GM11168 (cell line): ENCODE data around the gene CTNNBIP1.

ENCODE experiments used
- in situ Hi-C: fragments of 300-500 bp; cut with MboI; formaldehyde crosslinking; loops from one replicate; pipeline ENCODE4 v1.12.0; 2022; ENCODE audit warnings: low sequenced_read_pairs; ENCODE audit not compliant: unreplicated experiment

Gene CTNNBIP1

GRCh38 chr1:9863371-9863770 lies 46.7 kb downstream of the CTNNBIP1 start:
- in situ Hi-C loops = loop anchor here (10.0 kb wide), 1 partner anchor 239 kb away; no protein-coding TSS in a partner anchor

- in situ Hi-C loops = loop anchor here (10.0 kb wide), 1 partner anchor 237 kb away; no protein-coding TSS in a partner anchor
Observed at GRCh38 chr1:9861360-9861759, 48.7 kb downstream of the CTNNBIP1 start.

- in situ Hi-C loops = loop anchor here (10.0 kb wide), 1 partner anchor 236 kb away; no protein-coding TSS in a partner anchor
Observed at GRCh38 chr1:9860887-9861286, 49.2 kb downstream of the CTNNBIP1 start.

GRCh38 chr1:9859281-9860014 lies 50.6 kb downstream of the CTNNBIP1 start:
- in situ Hi-C loops = loop anchor here (10.0 kb wide), 1 partner anchor 235 kb away; no protein-coding TSS in a partner anchor

GRCh38 chr1:9858293-9859035 lies 51.6 kb downstream of the CTNNBIP1 start:
- in situ Hi-C loops = no loop called here

- in situ Hi-C loops = no loop called here
Observed at GRCh38 chr1:9855186-9855585, 54.9 kb downstream of the CTNNBIP1 start.

GRCh38 chr1:9853249-9853595 lies 56.8 kb downstream of the CTNNBIP1 start:
- in situ Hi-C loops = no loop called here

- in situ Hi-C loops = no loop called here
Observed at GRCh38 chr1:9852410-9853248, 57.4 kb downstream of the CTNNBIP1 start.

DNA sequence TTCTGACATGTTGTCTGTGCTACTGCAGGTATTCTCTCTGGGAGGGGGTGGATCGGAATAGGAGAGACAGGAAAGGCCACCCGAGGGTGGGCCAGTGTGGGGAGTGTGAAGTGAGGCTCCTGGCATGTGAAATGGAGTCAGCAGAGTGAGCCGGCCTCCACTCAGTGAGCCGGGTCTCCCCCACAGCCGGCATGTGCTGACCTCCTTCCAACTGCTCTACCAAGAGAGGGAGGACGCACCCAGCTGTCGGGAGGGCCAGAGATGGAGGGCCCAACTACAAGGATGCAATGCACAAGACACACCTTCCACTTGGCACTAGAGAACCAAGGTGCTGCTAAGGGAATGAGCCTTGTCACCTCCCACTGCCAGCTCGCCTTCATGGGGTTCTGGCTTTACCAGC lies 58.1 kb downstream of the CTNNBIP1 start:
- in situ Hi-C loops = no loop called here

GRCh38 chr1:9850442-9851162 lies 59.5 kb downstream of the CTNNBIP1 start:
- in situ Hi-C loops = no loop called here

DNA sequence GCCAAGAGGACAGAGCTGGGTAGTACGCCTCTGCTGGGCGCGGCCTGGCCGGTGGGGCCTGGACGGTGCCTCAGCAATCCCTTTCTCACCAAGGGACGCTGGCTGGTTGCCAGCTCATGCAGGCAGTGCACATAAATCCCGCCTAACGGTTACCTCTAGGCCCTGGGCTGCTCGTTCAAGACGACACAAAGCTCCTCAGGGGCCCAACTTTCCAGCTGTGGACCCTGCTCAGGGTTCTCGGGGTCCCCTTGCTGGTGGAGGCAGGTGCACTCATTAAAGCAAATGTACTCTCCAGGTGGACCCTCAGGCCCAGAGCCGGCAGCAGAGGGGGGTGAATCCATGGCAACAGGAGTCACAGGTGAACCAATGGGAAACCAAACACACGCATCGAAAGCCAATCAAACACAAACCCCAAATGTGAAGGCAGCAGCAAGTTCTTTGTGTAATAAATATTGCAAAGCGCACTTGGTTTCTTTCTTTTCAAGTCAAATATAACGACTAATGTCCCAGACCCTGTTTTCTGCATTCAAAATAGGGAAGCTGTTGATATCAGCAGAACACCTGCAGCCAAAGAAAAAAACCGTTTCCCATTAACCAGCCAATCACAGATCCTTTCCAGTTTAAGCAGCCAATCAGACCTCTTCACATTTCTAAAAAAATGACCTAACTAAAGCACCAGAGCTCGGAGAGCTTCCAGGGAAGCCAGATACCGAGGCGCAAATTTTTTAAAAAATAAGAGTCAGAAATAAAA lies 60.2 kb downstream of the CTNNBIP1 start:
- in situ Hi-C loops = no loop called here

- in situ Hi-C loops = no loop called here
Observed at GRCh38 chr1:9848022-9848421, 62.0 kb downstream of the CTNNBIP1 start.

- in situ Hi-C loops = no loop called here
Observed at GRCh38 chr1:9847269-9847668, 62.8 kb downstream of the CTNNBIP1 start.

- in situ Hi-C loops = no loop called here
Observed at GRCh38 chr1:9846611-9847171, 63.4 kb downstream of the CTNNBIP1 start.

GRCh38 chr1:9845914-9846313 lies 64.2 kb downstream of the CTNNBIP1 start:
- in situ Hi-C loops = no loop called here

DNA sequence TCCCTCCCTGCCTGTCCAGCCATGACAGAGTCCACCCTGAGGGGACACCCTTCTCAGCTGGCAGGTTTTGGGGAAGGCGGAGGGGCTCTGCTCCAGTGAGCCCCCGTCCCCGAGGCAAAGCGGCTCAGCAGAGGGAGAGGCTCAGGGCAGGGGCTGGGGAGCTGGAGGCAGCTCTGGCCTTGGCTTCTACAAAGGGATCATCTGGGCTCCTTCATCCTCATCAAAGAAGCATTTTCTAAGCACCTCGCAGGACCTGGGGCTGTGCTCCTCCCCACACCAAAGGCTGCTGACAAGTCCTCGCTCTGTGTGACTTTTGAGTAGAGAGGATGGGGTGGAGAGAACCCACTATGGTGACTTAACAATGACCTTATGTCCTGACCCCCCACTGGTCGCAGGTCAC lies 65.3 kb downstream of the CTNNBIP1 start:
- in situ Hi-C loops = no loop called here

DNA sequence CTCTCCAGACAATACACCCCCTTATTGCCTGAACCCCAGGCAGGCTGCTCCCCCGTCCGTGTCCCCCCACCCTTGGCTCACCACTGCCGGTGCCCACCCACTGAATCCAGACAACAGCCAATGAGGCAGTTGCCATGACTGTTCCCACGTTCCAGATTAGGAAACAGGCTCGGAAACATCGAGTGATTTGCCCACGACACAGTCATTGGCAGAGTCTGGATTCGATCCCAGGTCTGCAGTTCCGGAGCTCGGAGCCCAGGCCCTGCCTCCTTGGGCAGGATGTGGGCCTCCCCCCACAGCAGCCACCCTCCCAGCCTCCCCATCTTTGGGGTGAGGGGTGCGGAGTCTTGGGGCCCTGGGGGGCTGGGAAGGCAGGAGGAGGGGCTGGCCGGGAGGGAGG lies 66.0 kb downstream of the CTNNBIP1 start:
- in situ Hi-C loops = no loop called here

DNA sequence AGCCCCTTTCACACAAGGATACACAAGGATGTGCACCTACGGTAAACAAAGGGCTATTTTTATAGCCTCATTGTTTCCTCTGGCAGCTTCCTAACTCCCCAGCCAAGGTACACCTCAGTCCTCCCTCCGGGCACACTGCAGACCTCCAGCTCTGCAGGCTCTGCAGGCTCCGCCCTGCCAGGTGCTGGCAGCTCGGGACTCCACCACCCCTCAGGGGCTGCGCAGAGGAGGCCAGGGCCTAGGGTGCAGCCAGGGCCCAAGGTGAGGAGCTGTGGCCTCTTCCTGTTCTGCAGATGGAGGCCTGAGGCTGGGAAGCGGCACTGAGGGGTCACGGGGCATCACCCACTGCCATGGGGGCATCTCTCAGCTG lies 66.5 kb downstream of the CTNNBIP1 start:
- in situ Hi-C loops = no loop called here
